Fibroblast of pulmonary artery (primary cell): Measurements from ENCODE around the gene TRAF7.

ENCODE experiments used
- DNase-seq: peaks from one replicate; pipeline ENCODE4 v3.0.0-alpha.2; 2010; ENCODE audit warnings: low read depth
- H3K4me3 ChIP-seq: replicated peaks from 2 replicates; pipeline ENCODE4 v1.5.1; 2011; ENCODE audit warnings: low read depth, mild to moderate bottlenecking, control low read depth, low read length, moderate library complexity
- TF ChIP-seq, protein P1 (sequence below): IDR thresholded peaks from 2 replicates; pipeline ENCODE4 v1.5.1; 2011; ENCODE audit warnings: mild to moderate bottlenecking, control low read depth, low read length, inconsistent platforms; ENCODE audit errors: missing control alignments

TRAF7 gene

DNA sequence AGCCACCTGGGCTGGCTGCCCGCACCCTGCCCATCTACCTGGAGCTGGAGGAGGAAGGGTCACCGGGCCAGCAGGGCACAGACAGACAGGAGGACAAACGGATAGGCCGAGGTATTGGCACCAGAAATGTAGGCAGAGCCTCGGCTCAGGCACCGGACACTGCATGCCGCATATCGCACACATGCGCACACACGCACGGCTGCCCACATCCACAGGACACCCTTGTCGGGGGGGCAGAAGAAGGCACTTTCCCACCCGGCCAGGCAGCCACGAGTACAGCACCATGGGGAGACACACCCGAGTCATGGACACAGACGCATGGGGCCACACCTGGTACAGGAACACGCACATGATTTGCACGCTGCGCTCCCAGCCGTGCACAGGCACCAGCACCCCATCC lies 26.4 kb downstream of the TRAF7 start:
- DNase-seq = no peak
- TF ChIP-seq, protein P1, sequence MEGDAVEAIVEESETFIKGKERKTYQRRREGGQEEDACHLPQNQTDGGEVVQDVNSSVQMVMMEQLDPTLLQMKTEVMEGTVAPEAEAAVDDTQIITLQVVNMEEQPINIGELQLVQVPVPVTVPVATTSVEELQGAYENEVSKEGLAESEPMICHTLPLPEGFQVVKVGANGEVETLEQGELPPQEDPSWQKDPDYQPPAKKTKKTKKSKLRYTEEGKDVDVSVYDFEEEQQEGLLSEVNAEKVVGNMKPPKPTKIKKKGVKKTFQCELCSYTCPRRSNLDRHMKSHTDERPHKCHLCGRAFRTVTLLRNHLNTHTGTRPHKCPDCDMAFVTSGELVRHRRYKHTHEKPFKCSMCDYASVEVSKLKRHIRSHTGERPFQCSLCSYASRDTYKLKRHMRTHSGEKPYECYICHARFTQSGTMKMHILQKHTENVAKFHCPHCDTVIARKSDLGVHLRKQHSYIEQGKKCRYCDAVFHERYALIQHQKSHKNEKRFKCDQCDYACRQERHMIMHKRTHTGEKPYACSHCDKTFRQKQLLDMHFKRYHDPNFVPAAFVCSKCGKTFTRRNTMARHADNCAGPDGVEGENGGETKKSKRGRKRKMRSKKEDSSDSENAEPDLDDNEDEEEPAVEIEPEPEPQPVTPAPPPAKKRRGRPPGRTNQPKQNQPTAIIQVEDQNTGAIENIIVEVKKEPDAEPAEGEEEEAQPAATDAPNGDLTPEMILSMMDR = no peak
- no peak overlapping the region for H3K4me3 ChIP-seq

DNA sequence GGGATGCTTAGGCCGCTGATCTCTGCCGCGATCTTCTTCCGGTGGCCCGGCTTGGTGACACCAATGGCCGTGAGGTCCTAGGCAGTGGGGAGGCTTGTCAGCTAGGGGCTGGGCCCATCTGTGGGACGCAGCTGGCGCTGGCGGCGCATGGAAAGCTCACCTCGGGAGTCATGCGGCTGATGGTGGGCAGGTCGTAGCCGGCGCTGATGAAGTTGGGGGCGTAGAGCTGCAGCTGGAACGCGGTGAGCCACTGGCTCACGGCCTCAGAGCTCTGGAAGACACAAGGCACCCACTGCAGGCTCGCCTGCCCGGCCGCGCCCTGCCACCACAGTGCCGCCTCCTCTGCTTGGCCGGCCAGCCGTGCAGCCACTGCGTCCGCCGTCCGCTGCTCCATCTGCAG lies 28.1 kb downstream of the TRAF7 start:
- TF ChIP-seq, protein P1 = no peak
- H3K4me3 ChIP-seq = no peak overlapping the region
- DNase-seq = no peak

GRCh38 chr16:2184346-2184745 lies 28.8 kb downstream of the TRAF7 start:
- TF ChIP-seq, protein P1 = no peak
- no peak for DNase-seq
- no peak overlapping the region for H3K4me3 ChIP-seq

GRCh38 chr16:2184962-2185361 lies 29.4 kb downstream of the TRAF7 start:
- H3K4me3 ChIP-seq = no peak overlapping the region
- DNase-seq = no peak
- TF ChIP-seq, protein P1 = no peak

GRCh38 chr16:2186064-2186463 lies 30.5 kb downstream of the TRAF7 start:
- no peak overlapping the region for H3K4me3 ChIP-seq
- TF ChIP-seq, protein P1 = no peak
- DNase-seq = no peak

GRCh38 chr16:2186505-2186904 lies 30.9 kb downstream of the TRAF7 start:
- no peak overlapping the region for H3K4me3 ChIP-seq
- DNase-seq = no peak
- TF ChIP-seq, protein P1 = no peak

- TF ChIP-seq, protein P1 = no peak
- DNase-seq = no peak
- H3K4me3 ChIP-seq = no peak overlapping the region
Measured at GRCh38 chr16:2187212-2187611, 31.6 kb downstream of the TRAF7 start.
